ENCODE measurements around the gene RBM47.

Gene RBM47

GRCh38 chr4:40585201-40585799 lies 44.4 kb downstream of the RBM47 start:
- Histone ChIP-seq H3K4me3 (ENCODE audit: low read length) (no peak overlapping the region), H3K36me3 (ENCODE audit: control insufficient read depth, low read depth, low read length) (no peaks in the 10 kb centered on the region), H3K4me1 (ENCODE audit: control insufficient read depth, low read depth, low read length) (peaks cover 17% of the 10 kb centered on the region), H3K9ac (ENCODE audit: low read length) (no peak overlapping the region), H3K9me3 (ENCODE audit: control insufficient read depth, low read depth, low read length) (no peaks in the 10 kb centered on the region), H3K27me3 (ENCODE audit: control insufficient read depth, insufficient read depth, low read length) (no peaks in the 10 kb centered on the region), H3K27ac (ENCODE audit: low read length) (no peak overlapping the region)

- Histone ChIP-seq H3K27me3 (ENCODE audit: control insufficient read depth, insufficient read depth, low read length) (no peaks in the 10 kb centered on the region), H3K9me3 (ENCODE audit: control insufficient read depth, low read depth, low read length) (no peaks in the 10 kb centered on the region), H3K9ac (ENCODE audit: low read length) (no peak overlapping the region), H3K36me3 (ENCODE audit: control insufficient read depth, low read depth, low read length) (no peaks in the 10 kb centered on the region), H3K27ac (ENCODE audit: low read length) (no peak overlapping the region), H3K4me1 (ENCODE audit: control insufficient read depth, low read depth, low read length) (peaks cover 17% of the 10 kb centered on the region), H3K4me3 (ENCODE audit: low read length) (no peak overlapping the region)
Observed at GRCh38 chr4:40584517-40585141, 45.0 kb downstream of the RBM47 start.

- H3K27ac ChIP-seq (ENCODE audit: low read length), result no peak overlapping the region
- H3K4me3 ChIP-seq (ENCODE audit: low read length), result no peak overlapping the region
- no peaks in the 10 kb centered on the region for H3K27me3 ChIP-seq (ENCODE audit: control insufficient read depth, insufficient read depth, low read length)
- no peaks in the 10 kb centered on the region for H3K9me3 ChIP-seq (ENCODE audit: control insufficient read depth, low read depth, low read length)
- no peaks in the 10 kb centered on the region for H3K36me3 ChIP-seq (ENCODE audit: control insufficient read depth, low read depth, low read length)
- H3K4me1 ChIP-seq (ENCODE audit: control insufficient read depth, low read depth, low read length), result peaks cover 17% of the 10 kb centered on the region
- no peak overlapping the region for H3K9ac ChIP-seq (ENCODE audit: low read length)
Observed at GRCh38 chr4:40583850-40584439, 45.7 kb downstream of the RBM47 start.

GRCh38 chr4:40582413-40582812 lies 47.3 kb downstream of the RBM47 start:
- Histone ChIP-seq H3K27me3 (ENCODE audit: control insufficient read depth, insufficient read depth, low read length) (no peaks in the 10 kb centered on the region), H3K4me1 (ENCODE audit: control insufficient read depth, low read depth, low read length) (peaks cover 13% of the 10 kb centered on the region), H3K27ac (ENCODE audit: low read length) (no peak overlapping the region), H3K36me3 (ENCODE audit: control insufficient read depth, low read depth, low read length) (no peaks in the 10 kb centered on the region), H3K4me3 (ENCODE audit: low read length) (no peak overlapping the region), H3K9me3 (ENCODE audit: control insufficient read depth, low read depth, low read length) (no peaks in the 10 kb centered on the region), H3K9ac (ENCODE audit: low read length) (no peak overlapping the region)

- H3K9me3 ChIP-seq (ENCODE audit: control insufficient read depth, low read depth, low read length), result no peaks in the 10 kb centered on the region
- H3K4me3 ChIP-seq (ENCODE audit: low read length), result no peak overlapping the region
- H3K36me3 ChIP-seq (ENCODE audit: control insufficient read depth, low read depth, low read length), result no peaks in the 10 kb centered on the region
- H3K27me3 ChIP-seq (ENCODE audit: control insufficient read depth, insufficient read depth, low read length), result no peaks in the 10 kb centered on the region
- no peak overlapping the region for H3K27ac ChIP-seq (ENCODE audit: low read length)
- H3K4me1 ChIP-seq (ENCODE audit: control insufficient read depth, low read depth, low read length), result peaks cover 5% of the 10 kb centered on the region
- no peak overlapping the region for H3K9ac ChIP-seq (ENCODE audit: low read length)
Observed at GRCh38 chr4:40581254-40582140, 48.2 kb downstream of the RBM47 start.

- no peaks in the 10 kb centered on the region for H3K4me1 ChIP-seq (ENCODE audit: control insufficient read depth, low read depth, low read length)
- no peaks in the 10 kb centered on the region for H3K9me3 ChIP-seq (ENCODE audit: control insufficient read depth, low read depth, low read length)
- no peak overlapping the region for H3K9ac ChIP-seq (ENCODE audit: low read length)
- H3K27ac ChIP-seq (ENCODE audit: low read length), result no peak overlapping the region
- no peaks in the 10 kb centered on the region for H3K36me3 ChIP-seq (ENCODE audit: control insufficient read depth, low read depth, low read length)
- H3K4me3 ChIP-seq (ENCODE audit: low read length), result no peak overlapping the region
- no peaks in the 10 kb centered on the region for H3K27me3 ChIP-seq (ENCODE audit: control insufficient read depth, insufficient read depth, low read length)
Observed at GRCh38 chr4:40579983-40580382, 49.7 kb downstream of the RBM47 start.

- Histone ChIP-seq H3K4me1 (ENCODE audit: control insufficient read depth, low read depth, low read length) (no peaks in the 10 kb centered on the region), H3K27ac (ENCODE audit: low read length) (no peak overlapping the region), H3K9ac (ENCODE audit: low read length) (no peak overlapping the region)
Observed at GRCh38 chr4:40577588-40578253, 51.9 kb downstream of the RBM47 start.

GRCh38 chr4:40576651-40577480 lies 52.8 kb downstream of the RBM47 start:
- Histone ChIP-seq H3K4me1 (ENCODE audit: control insufficient read depth, low read depth, low read length) (no peaks in the 10 kb centered on the region), H3K27me3 (ENCODE audit: control insufficient read depth, insufficient read depth, low read length) (no peaks in the 10 kb centered on the region), H3K4me3 (ENCODE audit: low read length) (no peak overlapping the region), H3K9me3 (ENCODE audit: control insufficient read depth, low read depth, low read length) (no peaks in the 10 kb centered on the region), H3K27ac (ENCODE audit: low read length) (no peak overlapping the region), H3K36me3 (ENCODE audit: control insufficient read depth, low read depth, low read length) (no peaks in the 10 kb centered on the region), H3K9ac (ENCODE audit: low read length) (no peak overlapping the region)

More at GRCh38 chr4:40577588-40578253, 51.9 kb downstream of the RBM47 start:
- Histone ChIP-seq H3K27me3 (ENCODE audit: control insufficient read depth, insufficient read depth, low read length) (no peaks in the 10 kb centered on the region), H3K36me3 (ENCODE audit: control insufficient read depth, low read depth, low read length) (no peaks in the 10 kb centered on the region), H3K9me3 (ENCODE audit: control insufficient read depth, low read depth, low read length) (no peaks in the 10 kb centered on the region), H3K4me3 (ENCODE audit: low read length) (no peak overlapping the region)

GRCh38 chr4:40575846-40576245 lies 53.8 kb downstream of the RBM47 start:
- Histone ChIP-seq H3K27me3 (ENCODE audit: control insufficient read depth, insufficient read depth, low read length) (no peaks in the 10 kb centered on the region), H3K9ac (ENCODE audit: low read length) (no peak overlapping the region), H3K4me3 (ENCODE audit: low read length) (no peak overlapping the region), H3K36me3 (ENCODE audit: control insufficient read depth, low read depth, low read length) (no peaks in the 10 kb centered on the region), H3K27ac (ENCODE audit: low read length) (no peak overlapping the region), H3K4me1 (ENCODE audit: control insufficient read depth, low read depth, low read length) (no peaks in the 10 kb centered on the region), H3K9me3 (ENCODE audit: control insufficient read depth, low read depth, low read length) (no peaks in the 10 kb centered on the region)

- Histone ChIP-seq H3K9me3 (ENCODE audit: control insufficient read depth, low read depth, low read length) (no peaks in the 10 kb centered on the region), H3K4me3 (ENCODE audit: low read length) (no peak overlapping the region), H3K9ac (ENCODE audit: low read length) (no peak overlapping the region), H3K4me1 (ENCODE audit: control insufficient read depth, low read depth, low read length) (no peaks in the 10 kb centered on the region), H3K27me3 (ENCODE audit: control insufficient read depth, insufficient read depth, low read length) (no peaks in the 10 kb centered on the region), H3K27ac (ENCODE audit: low read length) (no peak overlapping the region), H3K36me3 (ENCODE audit: control insufficient read depth, low read depth, low read length) (no peaks in the 10 kb centered on the region)
Observed at GRCh38 chr4:40573593-40574311, 55.9 kb downstream of the RBM47 start.
